Left ventricle myocardium inferior (tissue), 1 donor: Measurements from ENCODE around the gene LINC00632. TPM values are rescaled to one million over a fixed set of nuclear protein-coding genes. Genes with fewer than 3 reads are reported as not detected.
"Not testable (repeated sequence)": the region's sequence is repeated elsewhere in the genome, so short reads cannot be mapped to it uniquely, and the experiment has no call there.

Experiments used
- DNase-seq: peaks from one replicate; pipeline ENCODE4 v3.0.0-alpha.2; 2020
- H3K27ac ChIP-seq: fragments of 200-600 bp; replicated peaks from 2 replicates; pipeline ENCODE4 v1.8.0; 2021
- H3K27me3 ChIP-seq: fragments of 200-600 bp; 2 replicates; pipeline ENCODE4 v1.8.0; 2021; ENCODE audit warnings: low read depth
- H3K36me3 ChIP-seq: fragments of 200-600 bp; 2 replicates; pipeline ENCODE4 v1.8.0; 2021
- H3K4me1 ChIP-seq: fragments of 200-600 bp; 2 replicates; pipeline ENCODE4 v1.8.0; 2021
- H3K4me3 ChIP-seq: fragments of 200-600 bp; 2 replicates; pipeline ENCODE4 v1.8.0; 2021; ENCODE audit warnings: mild to moderate bottlenecking, moderate library complexity
- H3K9me3 ChIP-seq: fragments of 200-600 bp; replicated peaks from 2 replicates; pipeline ENCODE4 v1.8.0; 2021
- intact Hi-C: fragments of 100-400 bp; cut with micrococcal nuclease; formaldehyde crosslinking; loops from one replicate; pipeline ENCODE4 v1.11.0; 2022
- long read RNA-seq: library from polyadenylated mRNA; unstranded; transcript quantifications from one replicate; pipeline ENCODE4 v2.0.0, GENCODE V29; 2021
- total RNA-seq: library from RNA; stranded (reverse); fragmentation: NEBNext Ultra II Directional; extraction: Animal tissue kit (Norgen Biotek cat#: 25700); gene quantifications from one replicate; pipeline ENCODE4 v1.2.1, GENCODE V29; 2021
- TF ChIP-seq, protein P1 (sequence below): fragments of 200-600 bp; IDR thresholded peaks from 2 replicates; pipeline ENCODE4 v1.8.0; 2021; ENCODE audit warnings: antibody characterized with exemption, mild to moderate bottlenecking, borderline replicate concordance
- donor health status: DM: no; HTN: yes; CAD: no; lungs with severe emphysema.

LINC00632 gene
- total RNA-seq: 123 TPM
- long read RNA-seq: 0 reads

GRCh38 chrX:140709421-140709846 is at the start of gene LINC00632:
TSS of gene LINC00632 (plus strand) at chrX:140709759.
- Histone ChIP-seq H3K4me3 (peak within 1 kb of the TSS; percentile 44), H3K36me3 (no peaks in the 10 kb centered on the region), H3K9me3 (no peaks in the 10 kb centered on the region), H3K4me1 (no peaks in the 10 kb centered on the region), H3K27me3 (no peaks in the 10 kb centered on the region), H3K27ac (no peak within 1 kb of the TSS)
- no peak for DNase-seq
- intact Hi-C loops: no loop called here
- TF ChIP-seq, protein P1, sequence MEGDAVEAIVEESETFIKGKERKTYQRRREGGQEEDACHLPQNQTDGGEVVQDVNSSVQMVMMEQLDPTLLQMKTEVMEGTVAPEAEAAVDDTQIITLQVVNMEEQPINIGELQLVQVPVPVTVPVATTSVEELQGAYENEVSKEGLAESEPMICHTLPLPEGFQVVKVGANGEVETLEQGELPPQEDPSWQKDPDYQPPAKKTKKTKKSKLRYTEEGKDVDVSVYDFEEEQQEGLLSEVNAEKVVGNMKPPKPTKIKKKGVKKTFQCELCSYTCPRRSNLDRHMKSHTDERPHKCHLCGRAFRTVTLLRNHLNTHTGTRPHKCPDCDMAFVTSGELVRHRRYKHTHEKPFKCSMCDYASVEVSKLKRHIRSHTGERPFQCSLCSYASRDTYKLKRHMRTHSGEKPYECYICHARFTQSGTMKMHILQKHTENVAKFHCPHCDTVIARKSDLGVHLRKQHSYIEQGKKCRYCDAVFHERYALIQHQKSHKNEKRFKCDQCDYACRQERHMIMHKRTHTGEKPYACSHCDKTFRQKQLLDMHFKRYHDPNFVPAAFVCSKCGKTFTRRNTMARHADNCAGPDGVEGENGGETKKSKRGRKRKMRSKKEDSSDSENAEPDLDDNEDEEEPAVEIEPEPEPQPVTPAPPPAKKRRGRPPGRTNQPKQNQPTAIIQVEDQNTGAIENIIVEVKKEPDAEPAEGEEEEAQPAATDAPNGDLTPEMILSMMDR: no peak

DNA sequence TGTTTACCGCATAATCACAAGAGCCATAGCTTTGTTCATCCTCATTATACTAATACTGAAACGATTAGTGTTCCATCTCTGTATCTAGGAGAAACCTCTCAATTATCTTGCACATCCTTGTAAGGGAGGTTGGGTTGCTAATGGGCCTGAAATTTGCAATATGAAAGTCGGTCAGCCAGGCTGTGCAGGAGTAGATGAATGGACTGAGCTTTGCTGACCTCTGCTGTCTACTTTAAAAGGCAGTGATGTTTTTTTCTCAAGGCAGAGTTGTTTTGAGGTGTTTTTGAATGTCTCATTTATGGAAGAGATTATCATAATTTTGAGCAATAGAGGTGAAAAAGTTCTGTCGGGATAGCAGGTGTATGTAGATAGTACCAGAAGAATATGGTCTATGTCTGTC is 47.9 kb upstream of the LINC00632 start:
- no peaks in the 10 kb centered on the region for H3K4me1 ChIP-seq
- DNase-seq: no peak
- TF ChIP-seq, protein P1: no peak
- H3K36me3 ChIP-seq: no peaks in the 10 kb centered on the region
- intact Hi-C loops: no loop called here
- H3K9me3 ChIP-seq: no peaks in the 10 kb centered on the region
- no peak overlapping the region for H3K27ac ChIP-seq
- H3K4me3 ChIP-seq: no peak overlapping the region
- no peaks in the 10 kb centered on the region for H3K27me3 ChIP-seq

- Histone ChIP-seq H3K27ac (no peak overlapping the region), H3K9me3 (no peaks in the 10 kb centered on the region), H3K27me3 (no peaks in the 10 kb centered on the region), H3K36me3 (no peaks in the 10 kb centered on the region), H3K4me1 (no peaks in the 10 kb centered on the region), H3K4me3 (no peak overlapping the region)
- TF ChIP-seq, protein P1: peak; percentile 43
- intact Hi-C loops: no loop called here
- DNase-seq: no peak
Observed at GRCh38 chrX:140664939-140665338, 44.6 kb upstream of the LINC00632 start.

DNA sequence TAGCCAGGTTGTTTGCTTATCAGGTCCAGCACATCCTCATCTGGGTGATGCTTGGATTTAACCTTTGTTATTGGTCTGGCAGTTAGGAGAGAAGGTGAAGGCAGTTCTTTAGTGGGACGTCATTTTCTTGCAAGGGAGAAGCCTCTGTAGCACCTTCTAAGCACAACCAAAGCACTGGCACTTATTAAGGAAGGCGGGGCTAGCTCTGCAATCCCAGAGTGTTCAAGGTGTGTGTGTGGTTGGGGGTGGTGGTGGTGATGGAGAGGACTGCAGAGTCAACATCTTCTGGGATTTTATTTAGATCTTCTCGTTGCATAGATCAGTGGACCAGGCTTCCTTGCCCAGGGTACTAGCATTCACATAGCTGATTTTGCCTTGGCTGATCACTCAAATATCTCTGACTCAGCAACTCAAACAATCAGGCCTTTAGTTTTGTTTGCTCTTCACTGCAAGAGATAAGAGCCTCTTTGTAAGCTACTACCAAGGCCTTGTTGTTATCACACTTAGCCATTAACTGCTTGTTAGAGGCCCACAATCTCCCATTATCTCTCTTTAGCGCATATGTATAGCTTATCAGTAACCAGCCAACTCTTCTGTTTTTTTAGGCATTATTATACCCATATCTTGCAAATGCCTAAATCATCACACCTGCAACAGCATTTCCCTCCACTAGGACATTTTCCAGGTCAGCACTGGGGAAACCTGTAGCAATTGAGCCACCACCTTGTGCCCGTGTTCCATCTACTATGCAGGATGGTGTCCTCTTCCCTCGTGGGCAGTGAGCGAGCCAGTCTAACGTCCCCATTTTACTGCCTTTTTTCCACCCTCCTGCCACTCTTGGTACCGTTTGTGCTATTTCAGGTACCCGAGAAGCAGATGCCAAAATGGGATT is 36.5 kb upstream of the LINC00632 start:
- TF ChIP-seq, protein P1: no peak
- DNase-seq: no peak
- H3K27ac ChIP-seq: no peak overlapping the region
- H3K4me3 ChIP-seq: no peak overlapping the region
- H3K9me3 ChIP-seq: no peaks in the 10 kb centered on the region
- no peaks in the 10 kb centered on the region for H3K27me3 ChIP-seq
- intact Hi-C loops: no loop called here
- no peaks in the 10 kb centered on the region for H3K4me1 ChIP-seq
- no peaks in the 10 kb centered on the region for H3K36me3 ChIP-seq

GRCh38 chrX:140687706-140688105 is 21.9 kb upstream of the LINC00632 start:
- Histone ChIP-seq H3K4me1 (no peaks in the 10 kb centered on the region), H3K4me3 (no peak overlapping the region), H3K36me3 (no peaks in the 10 kb centered on the region), H3K27me3 (no peaks in the 10 kb centered on the region), H3K9me3 (peaks cover 2% of the 10 kb centered on the region), H3K27ac (no peak overlapping the region)
- DNase-seq: no peak
- intact Hi-C loops: no loop called here
- TF ChIP-seq, protein P1: no peak

- H3K4me3 ChIP-seq, H3K9me3 ChIP-seq, intact Hi-C loops: not testable (repeated sequence)
Observed at GRCh38 chrX:140691596-140691995, 18.0 kb upstream of the LINC00632 start.

More at GRCh38 chrX:140691596-140691995, 18.0 kb upstream of the LINC00632 start:
- not testable (repeated sequence) for H3K36me3 ChIP-seq, H3K27ac ChIP-seq, DNase-seq, H3K4me1 ChIP-seq, H3K27me3 ChIP-seq
